ENCODE data around the gene ZFAND2A.

DNA sequence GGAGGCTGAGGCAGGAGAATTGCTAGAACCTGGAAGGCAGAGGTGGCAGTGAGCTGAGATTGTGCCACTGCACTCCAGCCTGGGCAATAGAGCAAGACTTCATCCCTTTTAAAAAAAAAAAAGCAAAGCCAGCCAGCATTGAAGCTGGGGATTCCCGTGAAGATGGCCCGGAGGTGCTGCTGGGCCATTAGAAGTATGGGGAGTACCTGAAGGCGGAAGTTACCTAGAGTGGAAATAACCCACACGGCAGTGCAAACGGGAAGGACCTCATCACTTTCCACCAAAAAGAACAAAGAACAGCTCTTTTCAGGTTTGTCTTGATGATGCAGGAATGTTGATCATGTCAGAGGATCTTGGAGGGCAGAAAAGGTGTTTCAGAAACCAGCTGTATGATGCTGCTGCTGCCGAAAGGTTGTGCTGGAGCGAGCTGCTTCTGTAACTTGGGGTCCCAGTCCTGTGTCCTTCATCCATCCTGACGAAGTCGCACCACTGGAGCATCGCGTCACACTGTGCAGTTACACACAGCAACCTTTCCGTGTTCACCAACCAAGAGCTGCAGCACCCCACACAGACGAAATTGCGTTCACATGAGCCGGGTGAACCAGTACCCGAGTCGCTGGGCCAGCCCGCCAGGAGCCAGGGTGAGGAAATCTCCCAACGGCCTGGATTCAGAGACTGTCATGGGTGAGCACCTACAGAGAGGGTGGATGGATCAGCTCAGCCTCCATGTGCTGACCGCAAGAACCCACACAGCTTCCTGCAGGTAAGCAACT is 8.2 kb downstream of the ZFAND2A start:
- TF ChIP-seq, protein P1, sequence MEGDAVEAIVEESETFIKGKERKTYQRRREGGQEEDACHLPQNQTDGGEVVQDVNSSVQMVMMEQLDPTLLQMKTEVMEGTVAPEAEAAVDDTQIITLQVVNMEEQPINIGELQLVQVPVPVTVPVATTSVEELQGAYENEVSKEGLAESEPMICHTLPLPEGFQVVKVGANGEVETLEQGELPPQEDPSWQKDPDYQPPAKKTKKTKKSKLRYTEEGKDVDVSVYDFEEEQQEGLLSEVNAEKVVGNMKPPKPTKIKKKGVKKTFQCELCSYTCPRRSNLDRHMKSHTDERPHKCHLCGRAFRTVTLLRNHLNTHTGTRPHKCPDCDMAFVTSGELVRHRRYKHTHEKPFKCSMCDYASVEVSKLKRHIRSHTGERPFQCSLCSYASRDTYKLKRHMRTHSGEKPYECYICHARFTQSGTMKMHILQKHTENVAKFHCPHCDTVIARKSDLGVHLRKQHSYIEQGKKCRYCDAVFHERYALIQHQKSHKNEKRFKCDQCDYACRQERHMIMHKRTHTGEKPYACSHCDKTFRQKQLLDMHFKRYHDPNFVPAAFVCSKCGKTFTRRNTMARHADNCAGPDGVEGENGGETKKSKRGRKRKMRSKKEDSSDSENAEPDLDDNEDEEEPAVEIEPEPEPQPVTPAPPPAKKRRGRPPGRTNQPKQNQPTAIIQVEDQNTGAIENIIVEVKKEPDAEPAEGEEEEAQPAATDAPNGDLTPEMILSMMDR (IDR thresholded peaks at IDR 0.05; ENCODE audit: insufficient read depth, low read length): no peak
- TF ChIP-seq SPI1 (IDR thresholded peaks at IDR 0.05; ENCODE audit: borderline replicate concordance, low read depth): no peak
- TF ChIP-seq, protein P2, sequence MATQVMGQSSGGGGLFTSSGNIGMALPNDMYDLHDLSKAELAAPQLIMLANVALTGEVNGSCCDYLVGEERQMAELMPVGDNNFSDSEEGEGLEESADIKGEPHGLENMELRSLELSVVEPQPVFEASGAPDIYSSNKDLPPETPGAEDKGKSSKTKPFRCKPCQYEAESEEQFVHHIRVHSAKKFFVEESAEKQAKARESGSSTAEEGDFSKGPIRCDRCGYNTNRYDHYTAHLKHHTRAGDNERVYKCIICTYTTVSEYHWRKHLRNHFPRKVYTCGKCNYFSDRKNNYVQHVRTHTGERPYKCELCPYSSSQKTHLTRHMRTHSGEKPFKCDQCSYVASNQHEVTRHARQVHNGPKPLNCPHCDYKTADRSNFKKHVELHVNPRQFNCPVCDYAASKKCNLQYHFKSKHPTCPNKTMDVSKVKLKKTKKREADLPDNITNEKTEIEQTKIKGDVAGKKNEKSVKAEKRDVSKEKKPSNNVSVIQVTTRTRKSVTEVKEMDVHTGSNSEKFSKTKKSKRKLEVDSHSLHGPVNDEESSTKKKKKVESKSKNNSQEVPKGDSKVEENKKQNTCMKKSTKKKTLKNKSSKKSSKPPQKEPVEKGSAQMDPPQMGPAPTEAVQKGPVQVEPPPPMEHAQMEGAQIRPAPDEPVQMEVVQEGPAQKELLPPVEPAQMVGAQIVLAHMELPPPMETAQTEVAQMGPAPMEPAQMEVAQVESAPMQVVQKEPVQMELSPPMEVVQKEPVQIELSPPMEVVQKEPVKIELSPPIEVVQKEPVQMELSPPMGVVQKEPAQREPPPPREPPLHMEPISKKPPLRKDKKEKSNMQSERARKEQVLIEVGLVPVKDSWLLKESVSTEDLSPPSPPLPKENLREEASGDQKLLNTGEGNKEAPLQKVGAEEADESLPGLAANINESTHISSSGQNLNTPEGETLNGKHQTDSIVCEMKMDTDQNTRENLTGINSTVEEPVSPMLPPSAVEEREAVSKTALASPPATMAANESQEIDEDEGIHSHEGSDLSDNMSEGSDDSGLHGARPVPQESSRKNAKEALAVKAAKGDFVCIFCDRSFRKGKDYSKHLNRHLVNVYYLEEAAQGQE (IDR thresholded peaks at IDR 0.05; ENCODE audit: insufficient replicate concordance, low read depth): no peak
- TF ChIP-seq POLR2AphosphoS5 (IDR thresholded peaks at IDR 0.05; ENCODE audit: low read depth): no peak
